OCI-LY3 (cell line): Measurements from ENCODE around the gene DCLK1.

Source experiments
- H2AFZ ChIP-seq: fragments of 200-600, 300-600 bp; shearing (Covaris generic); 2 replicates; pipeline ENCODE4 v1.6.0; 2014; ENCODE audit warnings: antibody characterized with exemption, low read depth, low read length
- H3K27ac ChIP-seq: fragments of 200-600, 300-600 bp; sonication (generic); 2 replicates; pipeline ENCODE4 v1.5.1; 2014; ENCODE audit warnings: mild to moderate bottlenecking, low read length, moderate library complexity, mixed read lengths
- H3K27me3 ChIP-seq: fragments of 200-600, 300-600 bp; sonication (generic); 2 replicates; pipeline ENCODE4 v1.6.1; 2014; ENCODE audit warnings: low read depth, low read length, mixed read lengths
- H3K36me3 ChIP-seq: fragments of 200-600, 300-600 bp; sonication (generic); replicated peaks from 2 replicates; pipeline ENCODE3; 2014; ENCODE audit warnings: low read depth, low read length, mixed read lengths
- H3K4me1 ChIP-seq: fragments of 300-600, 200-600 bp; sonication (generic); 2 replicates; pipeline ENCODE4 v1.6.1; 2014; ENCODE audit warnings: low read length, mixed read lengths
- H3K4me2 ChIP-seq: fragments of 200-600, 300-600 bp; sonication (generic); 2 replicates; pipeline ENCODE4 v1.6.1; 2014; ENCODE audit warnings: low read length, mixed read lengths
- H3K4me3 ChIP-seq: fragments of 300-600, 200-600 bp; sonication (generic); 2 replicates; pipeline ENCODE4 v1.5.1; 2014; ENCODE audit warnings: antibody characterized with exemption, mild to moderate bottlenecking, low read length, moderate library complexity
- H3K79me2 ChIP-seq: fragments of 300-600, 200-600 bp; shearing (Covaris generic); 2 replicates; pipeline ENCODE4 v1.6.1; 2014; ENCODE audit warnings: mild to moderate bottlenecking, low read length, mixed read lengths
- H3K9ac ChIP-seq: fragments of 300-600, 200-600 bp; shearing (Covaris generic); 2 replicates; pipeline ENCODE4 v1.6.0; 2014; ENCODE audit warnings: mild to moderate bottlenecking, low read length, moderate library complexity
- H3K9me3 ChIP-seq: fragments of 200-600, 300-600 bp; shearing (Covaris generic); 2 replicates; pipeline ENCODE4 v1.6.1; 2014; ENCODE audit warnings: low read length, mixed read lengths; ENCODE audit not compliant: insufficient read depth
- H4K20me1 ChIP-seq: fragments of 200-600, 300-600 bp; sonication (generic); 2 replicates; pipeline ENCODE4 v1.6.1; 2016; ENCODE audit warnings: low read length, mixed read lengths; ENCODE audit not compliant: insufficient read depth
- EZH2phosphoT487 ChIP-seq: fragments of 200-600 bp; shearing (Covaris generic); IDR thresholded peaks from 2 replicates; pipeline ENCODE4 v1.6.1; 2018; ENCODE audit warnings: antibody characterized with exemption, mixed run types, low read depth
- TF ChIP-seq, protein P1 (sequence below): fragments of 200-600, 300-600 bp; sonication (generic); IDR thresholded peaks from 2 replicates; pipeline ENCODE4 v1.5.1; 2014; ENCODE audit warnings: antibody characterized with exemption, low read length, low read depth

The DCLK1 gene

DNA sequence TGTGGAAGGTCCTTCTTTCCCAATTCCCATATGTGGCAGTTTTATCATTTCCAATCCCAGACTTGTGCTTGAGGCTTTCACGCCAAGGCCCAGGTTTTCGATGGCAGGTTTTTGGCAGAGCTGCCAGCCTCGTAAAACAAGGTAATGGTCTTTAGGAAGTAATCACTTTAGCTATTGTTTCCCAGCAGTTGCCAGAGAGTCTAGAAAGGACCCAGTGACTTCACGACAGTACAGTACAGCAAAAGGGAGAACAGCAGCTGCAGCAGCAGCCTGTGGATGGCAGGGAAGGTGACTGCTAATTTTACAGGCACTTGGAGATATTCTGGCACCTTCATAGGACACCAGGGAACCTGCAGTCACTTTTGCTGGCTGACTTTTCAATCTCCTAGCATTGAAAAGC is 363.1 kb downstream of the DCLK1 start:
- Histone ChIP-seq H3K27ac (no peak overlapping the region), H3K4me3 (no peak overlapping the region), H3K79me2 (no peaks in the 10 kb centered on the region), H4K20me1 (no peaks in the 10 kb centered on the region), H3K4me1 (peaks cover 7% of the 10 kb centered on the region), H3K4me2 (no peak overlapping the region), H3K36me3 (no peaks in the 10 kb centered on the region), H3K27me3 (no peaks in the 10 kb centered on the region), H3K9ac (no peak overlapping the region), H3K9me3 (no peaks in the 10 kb centered on the region), H2AFZ (no peak overlapping the region)
- TF ChIP-seq, protein P1, sequence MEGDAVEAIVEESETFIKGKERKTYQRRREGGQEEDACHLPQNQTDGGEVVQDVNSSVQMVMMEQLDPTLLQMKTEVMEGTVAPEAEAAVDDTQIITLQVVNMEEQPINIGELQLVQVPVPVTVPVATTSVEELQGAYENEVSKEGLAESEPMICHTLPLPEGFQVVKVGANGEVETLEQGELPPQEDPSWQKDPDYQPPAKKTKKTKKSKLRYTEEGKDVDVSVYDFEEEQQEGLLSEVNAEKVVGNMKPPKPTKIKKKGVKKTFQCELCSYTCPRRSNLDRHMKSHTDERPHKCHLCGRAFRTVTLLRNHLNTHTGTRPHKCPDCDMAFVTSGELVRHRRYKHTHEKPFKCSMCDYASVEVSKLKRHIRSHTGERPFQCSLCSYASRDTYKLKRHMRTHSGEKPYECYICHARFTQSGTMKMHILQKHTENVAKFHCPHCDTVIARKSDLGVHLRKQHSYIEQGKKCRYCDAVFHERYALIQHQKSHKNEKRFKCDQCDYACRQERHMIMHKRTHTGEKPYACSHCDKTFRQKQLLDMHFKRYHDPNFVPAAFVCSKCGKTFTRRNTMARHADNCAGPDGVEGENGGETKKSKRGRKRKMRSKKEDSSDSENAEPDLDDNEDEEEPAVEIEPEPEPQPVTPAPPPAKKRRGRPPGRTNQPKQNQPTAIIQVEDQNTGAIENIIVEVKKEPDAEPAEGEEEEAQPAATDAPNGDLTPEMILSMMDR = no peak
- no peak for TF ChIP-seq EZH2phosphoT487

DNA sequence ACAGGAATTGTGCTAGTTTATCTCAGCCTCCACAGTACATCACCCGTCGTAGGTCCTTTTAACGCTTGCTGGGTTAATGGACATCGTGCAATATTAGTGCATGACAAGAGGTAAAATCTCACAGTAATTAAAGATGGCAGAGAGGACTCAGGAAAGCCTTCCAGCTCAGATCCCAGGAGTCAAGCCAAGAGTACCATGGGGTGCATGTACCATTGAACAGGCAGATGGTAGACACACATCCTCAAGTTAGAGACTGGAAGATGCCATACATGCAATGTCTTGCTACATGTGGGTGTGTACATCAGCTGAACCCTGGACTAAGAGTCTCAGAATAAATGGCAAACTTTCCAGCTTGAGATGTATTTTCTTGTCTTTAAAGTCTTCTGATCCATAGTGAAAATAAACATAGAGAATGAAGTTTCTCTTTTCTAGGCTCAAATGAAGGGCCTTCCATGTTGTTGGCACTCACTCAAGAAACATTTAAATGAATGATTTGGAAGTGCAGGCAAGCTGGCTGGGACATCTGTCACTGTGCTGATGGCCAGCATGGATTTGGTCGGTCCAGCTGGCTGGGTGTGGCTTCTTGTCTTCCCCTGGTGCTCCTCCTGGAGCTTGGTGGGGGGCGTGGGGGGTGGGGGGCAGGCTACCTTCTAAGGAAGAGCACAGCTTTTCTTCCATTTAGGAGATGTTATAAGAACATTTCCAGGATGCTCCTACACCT is 363.8 kb downstream of the DCLK1 start:
- no peak overlapping the region for H3K4me2 ChIP-seq
- no peak overlapping the region for H3K4me3 ChIP-seq
- no peaks in the 10 kb centered on the region for H3K79me2 ChIP-seq
- peaks cover 7% of the 10 kb centered on the region for H3K4me1 ChIP-seq
- peaks cover 6% of the 10 kb centered on the region; the same call in 1 of the 2 replicates for H3K9me3 ChIP-seq
- TF ChIP-seq, protein P1 = no peak
- no peak for TF ChIP-seq EZH2phosphoT487
- no peaks in the 10 kb centered on the region for H3K36me3 ChIP-seq
- H3K27ac ChIP-seq = no peak overlapping the region
- H3K27me3 ChIP-seq = no peaks in the 10 kb centered on the region
- no peak overlapping the region for H3K9ac ChIP-seq
- no peak overlapping the region for H2AFZ ChIP-seq
- no peaks in the 10 kb centered on the region for H4K20me1 ChIP-seq

DNA sequence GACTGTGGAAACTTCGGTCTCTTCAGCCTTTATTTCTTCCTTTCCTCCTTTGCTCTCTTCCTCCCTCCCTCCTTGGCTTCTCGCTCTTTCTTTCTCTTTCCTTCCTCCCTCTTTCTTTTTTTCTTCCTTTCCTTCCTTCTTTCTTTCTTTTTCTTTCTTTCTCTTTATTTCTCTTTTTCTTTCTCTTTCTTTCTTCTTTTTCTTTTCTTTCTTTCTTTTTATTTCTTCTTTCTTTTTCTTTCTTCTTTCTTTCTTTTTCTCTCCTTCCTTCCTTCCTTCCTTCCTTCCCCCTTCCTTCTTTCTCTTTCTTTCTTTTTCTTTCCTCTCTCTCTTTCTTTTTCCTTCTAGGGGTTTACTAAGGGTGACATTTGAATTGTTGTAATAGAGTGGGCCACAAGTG is 364.5 kb downstream of the DCLK1 start:
- Histone ChIP-seq H3K9ac (no peak overlapping the region), H4K20me1 (no peaks in the 10 kb centered on the region), H3K27ac (no peak overlapping the region), H3K4me2 (no peak overlapping the region), H3K4me1 (peaks cover 7% of the 10 kb centered on the region), H3K36me3 (no peaks in the 10 kb centered on the region), H3K9me3 (peaks cover 13% of the 10 kb centered on the region), H3K4me3 (no peak overlapping the region), H3K27me3 (no peaks in the 10 kb centered on the region), H3K79me2 (no peaks in the 10 kb centered on the region), H2AFZ (no peak overlapping the region)
- TF ChIP-seq EZH2phosphoT487 = no peak
- TF ChIP-seq, protein P1 = no peak

DNA sequence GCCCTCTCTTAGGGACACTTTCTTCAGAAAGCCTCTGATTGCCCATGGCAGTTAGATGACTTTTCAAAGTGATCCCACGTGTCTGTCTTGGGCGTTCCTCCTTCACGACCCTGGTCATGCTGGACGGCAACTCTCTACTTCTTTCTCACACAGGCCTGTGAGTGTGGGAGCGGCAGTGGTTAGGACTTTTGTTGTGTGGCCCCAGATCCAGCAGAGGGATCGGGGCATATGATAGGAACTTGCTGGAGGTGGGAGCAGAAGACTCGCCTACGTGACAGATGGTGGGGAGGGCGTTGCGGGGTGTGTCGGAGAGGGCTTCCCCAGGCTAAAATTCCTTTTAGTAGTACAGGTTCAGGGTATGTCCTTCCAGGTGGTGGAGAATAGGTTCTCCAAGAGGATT is 365.2 kb downstream of the DCLK1 start:
- TF ChIP-seq EZH2phosphoT487 = no peak
- TF ChIP-seq, protein P1 = no peak
- H3K4me1 ChIP-seq = peaks cover 7% of the 10 kb centered on the region
- no peak overlapping the region for H3K9ac ChIP-seq
- H4K20me1 ChIP-seq = no peaks in the 10 kb centered on the region
- no peak overlapping the region for H3K4me2 ChIP-seq
- no peaks in the 10 kb centered on the region for H3K27me3 ChIP-seq
- H2AFZ ChIP-seq = no peak overlapping the region
- no peak overlapping the region for H3K27ac ChIP-seq
- H3K79me2 ChIP-seq = no peaks in the 10 kb centered on the region
- no peaks in the 10 kb centered on the region for H3K36me3 ChIP-seq
- peaks cover 15% of the 10 kb centered on the region for H3K9me3 ChIP-seq
- no peak overlapping the region for H3K4me3 ChIP-seq
